Hepatocyte (in vitro differentiated cells): ENCODE results near the gene LRCH1. TPM values are rescaled to one million over a fixed set of nuclear protein-coding genes. Genes with fewer than 3 reads are reported as not detected.

Experiments
- DNase-seq: peaks from one replicate; pipeline ENCODE4 v3.0.0-alpha.2; 2016; ENCODE audit warnings: low spot score
- H2AFZ ChIP-seq: fragments of 200-600 bp; sonication (generic); 2 replicates; pipeline ENCODE4 v1.6.0; 2016; ENCODE audit warnings: antibody characterized with exemption, mild to moderate bottlenecking
- H3K27ac ChIP-seq: fragments of 200-600 bp; sonication (generic); 2 replicates; pipeline ENCODE4 v1.5.1; 2016; ENCODE audit warnings: mild to moderate bottlenecking
- H3K27me3 ChIP-seq: fragments of 200-600 bp; sonication (generic); 2 replicates; pipeline ENCODE4 v1.6.1; 2016
- H3K36me3 ChIP-seq: fragments of 200-600 bp; sonication (generic); replicated peaks from 2 replicates; pipeline ENCODE4 v1.5.1; 2016; ENCODE audit warnings: low read depth; ENCODE audit not compliant: insufficient read depth
- H3K4me1 ChIP-seq: fragments of 200-600 bp; sonication (generic); 2 replicates; pipeline ENCODE4 v1.5.1; 2016; ENCODE audit warnings: mild to moderate bottlenecking, moderate library complexity; ENCODE audit not compliant: insufficient read depth
- H3K4me2 ChIP-seq: fragments of 200-600 bp; sonication (generic); 2 replicates; pipeline ENCODE4 v1.6.0; 2016
- H3K4me3 ChIP-seq: fragments of 200-600 bp; sonication (generic); 2 replicates; pipeline ENCODE4 v1.5.1; 2016; ENCODE audit warnings: mild to moderate bottlenecking
- H3K79me2 ChIP-seq: fragments of 200-600 bp; sonication (generic); 2 replicates; pipeline ENCODE4 v1.6.0; 2017; ENCODE audit warnings: mild to moderate bottlenecking
- H3K9me2 ChIP-seq: fragments of 200-600 bp; sonication (generic); replicated peaks from 2 replicates; pipeline ENCODE4 v1.6.0; 2017; ENCODE audit warnings: mild to moderate bottlenecking; ENCODE audit not compliant: insufficient read depth
- H3K9me3 ChIP-seq: fragments of 200-600 bp; sonication (generic); 2 replicates; pipeline ENCODE4 v1.5.1; 2016; ENCODE audit warnings: low read depth, mild to moderate bottlenecking
- H4K20me1 ChIP-seq: fragments of 200-600 bp; sonication (generic); 2 replicates; pipeline ENCODE4 v1.6.0; 2016; ENCODE audit warnings: mild to moderate bottlenecking; ENCODE audit not compliant: insufficient read depth, poor library complexity, severe bottlenecking
- CTCF ChIP-seq: fragments of 200-600 bp; sonication (generic); IDR thresholded peaks from 2 replicates; pipeline ENCODE4 v1.5.1; 2016; ENCODE audit warnings: antibody characterized with exemption, mild to moderate bottlenecking; ENCODE audit not compliant: poor library complexity
- EZH2 ChIP-seq: fragments of 200-600 bp; sonication (generic); IDR thresholded peaks from 2 replicates; pipeline ENCODE4 v1.6.1; 2016; ENCODE audit warnings: antibody characterized with exemption, mild to moderate bottlenecking, borderline replicate concordance
- EZH2phosphoT487 ChIP-seq: fragments of 200-600 bp; sonication (generic); IDR thresholded peaks from one replicate; pipeline ENCODE4 v1.6.1; 2018; ENCODE audit warnings: antibody characterized with exemption, mild to moderate bottlenecking, low read depth, moderate library complexity; ENCODE audit not compliant: unreplicated experiment, severe bottlenecking
- WGBS: methylation state at CpG from one replicate; pipeline ENCODE4 v1.1.6; 2016; ENCODE audit warnings: low lambda C conversion rate; ENCODE audit errors: missing lambda C conversion rate; 5-methylcytosine and 5-hydroxymethylcytosine counted together
- polyA plus RNA-seq: library from polyadenylated mRNA; unstranded; fragments of >200 nt; fragmentation: Nextera tagmentation; extraction: Ambion mirVana; gene quantifications from 2 replicates; pipeline ENCODE4 v1.2.1, GENCODE V29; 2016
- total RNA-seq: library from RNA; depleted of rRNA; stranded (reverse); fragments of >200 nt; gene quantifications from 2 replicates; pipeline ENCODE4 v1.2.3, GENCODE V29; 2014

LRCH1 gene
- total and polyA plus RNA-seq, 2 experiments from 2014 or later = 5.7 to 14.1 TPM

GRCh38 chr13:46771693-46772092, 218.7 kb downstream of the LRCH1 start:
- H3K27ac ChIP-seq = no peak overlapping the region
- no peaks in the 10 kb centered on the region for H3K79me2 ChIP-seq
- H3K4me3 ChIP-seq = no peak overlapping the region
- H3K36me3 ChIP-seq = no peaks in the 10 kb centered on the region
- H3K4me1 ChIP-seq = no peaks in the 10 kb centered on the region
- H3K9me2 ChIP-seq = no peaks in the 10 kb centered on the region
- no peak for DNase-seq
- H4K20me1 ChIP-seq = no peaks in the 10 kb centered on the region
- no peak for TF ChIP-seq EZH2phosphoT487
- TF ChIP-seq EZH2 = no peak
- no peak for TF ChIP-seq CTCF
- H2AFZ ChIP-seq = no peak overlapping the region
- H3K9me3 ChIP-seq = no peaks in the 10 kb centered on the region
- no peak overlapping the region for H3K4me2 ChIP-seq
- H3K27me3 ChIP-seq = no peaks in the 10 kb centered on the region

- no peak overlapping the region for H3K4me2 ChIP-seq
- no peaks in the 10 kb centered on the region for H3K9me2 ChIP-seq
- H3K79me2 ChIP-seq = no peaks in the 10 kb centered on the region
- no peak for DNase-seq
- no peak for TF ChIP-seq CTCF
- H3K27me3 ChIP-seq = no peaks in the 10 kb centered on the region
- H3K4me3 ChIP-seq = no peak overlapping the region
- 59% methylated on average over 2 of the region's 2 CpGs for WGBS
- no peaks in the 10 kb centered on the region for H3K9me3 ChIP-seq
- no peaks in the 10 kb centered on the region for H3K4me1 ChIP-seq
- H2AFZ ChIP-seq = no peak overlapping the region
- no peaks in the 10 kb centered on the region for H4K20me1 ChIP-seq
- H3K27ac ChIP-seq = no peak overlapping the region
- H3K36me3 ChIP-seq = no peaks in the 10 kb centered on the region
Measured at GRCh38 chr13:46773541-46773940, 220.6 kb downstream of the LRCH1 start.

- Histone ChIP-seq H3K4me3 (no peak overlapping the region), H3K27ac (no peak overlapping the region), H3K9me2 (no peaks in the 10 kb centered on the region), H4K20me1 (no peaks in the 10 kb centered on the region), H3K4me1 (no peaks in the 10 kb centered on the region), H3K27me3 (no peaks in the 10 kb centered on the region), H3K36me3 (no peaks in the 10 kb centered on the region), H3K9me3 (no peaks in the 10 kb centered on the region), H3K79me2 (no peaks in the 10 kb centered on the region), H2AFZ (no peak overlapping the region), H3K4me2 (no peak overlapping the region)
- DNase-seq = no peak
- 85% methylated on average over 8 of the region's 8 CpGs for WGBS
- TF ChIP-seq CTCF (no peak), EZH2phosphoT487 (no peak), EZH2 (no peak)
Measured at GRCh38 chr13:46775385-46776107, 222.6 kb downstream of the LRCH1 start.

GRCh38 chr13:46778095-46778494, 225.1 kb downstream of the LRCH1 start:
- Histone ChIP-seq H3K79me2 (no peaks in the 10 kb centered on the region), H3K36me3 (no peaks in the 10 kb centered on the region), H3K9me3 (no peaks in the 10 kb centered on the region), H3K4me2 (no peak overlapping the region), H4K20me1 (no peaks in the 10 kb centered on the region), H2AFZ (no peak overlapping the region), H3K9me2 (no peaks in the 10 kb centered on the region), H3K4me3 (no peak overlapping the region), H3K27ac (no peak overlapping the region), H3K27me3 (no peaks in the 10 kb centered on the region), H3K4me1 (no peaks in the 10 kb centered on the region)
- TF ChIP-seq EZH2phosphoT487 (no peak), EZH2 (no peak), CTCF (no peak)
- WGBS = 95% methylated on average over 3 of the region's 3 CpGs
- no peak for DNase-seq
